Trophoblast cell (in vitro differentiated cells and primary cell): ENCODE results near the gene MYOT.

Experiments
- DNase-seq, 2 donors: peaks; one replicate each; pipeline ENCODE4 v3.0.0-alpha.2; 2016
- H2AFZ ChIP-seq: 2 replicates; pipeline ENCODE4 v1.6.1; 2013; ENCODE audit warnings: low read length, moderate library complexity, mild to moderate bottlenecking; ENCODE audit not compliant: insufficient read depth, poor library complexity
- H2AK5ac ChIP-seq: 2 replicates; pipeline ENCODE4 v1.6.1; 2013; ENCODE audit warnings: mild to moderate bottlenecking, low read length
- H2BK120ac ChIP-seq: 2 replicates; pipeline ENCODE4 v1.6.1; 2013; ENCODE audit warnings: low read length, mild to moderate bottlenecking, moderate library complexity; ENCODE audit not compliant: insufficient read depth, poor library complexity
- H2BK12ac ChIP-seq: 2 replicates; pipeline ENCODE4 v1.6.1; 2013; ENCODE audit warnings: mild to moderate bottlenecking, low read length, moderate library complexity
- H2BK5ac ChIP-seq: 2 replicates; pipeline ENCODE4 v1.6.1; 2013; ENCODE audit warnings: low read length, low read depth, moderate library complexity, mild to moderate bottlenecking; ENCODE audit not compliant: poor library complexity
- H3K14ac ChIP-seq: 2 replicates; pipeline ENCODE4 v1.6.1; 2013; ENCODE audit warnings: mild to moderate bottlenecking, low read length
- H3K18ac ChIP-seq: 2 replicates; pipeline ENCODE4 v1.6.1; 2013; ENCODE audit warnings: mild to moderate bottlenecking, low read length
- H3K23ac ChIP-seq: 2 replicates; pipeline ENCODE4 v1.6.1; 2013; ENCODE audit warnings: low read length
- H3K27ac ChIP-seq: 2 replicates; pipeline ENCODE4 v1.5.1; 2013; ENCODE audit warnings: low read depth, mild to moderate bottlenecking, inconsistent platforms, low read length, moderate library complexity
- H3K27me3 ChIP-seq: 2 replicates; pipeline ENCODE4 v1.6.1; 2013; ENCODE audit warnings: inconsistent platforms, mild to moderate bottlenecking, low read length, moderate library complexity; ENCODE audit not compliant: insufficient read depth
- H3K36me3 ChIP-seq, 2 experiments: 1 replicate in 1 of 2; 2 replicates in 1 of 2; pipeline ENCODE4 v1.6.1; 2013; ENCODE audit warnings: low read length in 2 of 2, mild to moderate bottlenecking in 2 of 2, moderate library complexity in 1 of 2; ENCODE audit not compliant: insufficient read depth in 2 of 2, control insufficient read depth in 1 of 2
- H3K4ac ChIP-seq: 2 replicates; pipeline ENCODE4 v1.6.1; 2013; ENCODE audit warnings: low read depth, mild to moderate bottlenecking, low read length, moderate library complexity
- H3K4me1 ChIP-seq, 2 experiments: 1 replicate in 1 of 2; 2 replicates in 1 of 2; pipeline ENCODE4 v1.6.1; 2013; ENCODE audit warnings: low read length in 2 of 2, mild to moderate bottlenecking in 2 of 2, moderate library complexity in 1 of 2; ENCODE audit not compliant: insufficient read depth in 2 of 2, control insufficient read depth in 1 of 2
- H3K4me2 ChIP-seq: 2 replicates; pipeline ENCODE4 v1.6.1; 2013; ENCODE audit warnings: inconsistent platforms, mild to moderate bottlenecking, low read length, moderate library complexity
- H3K4me3 ChIP-seq: 2 replicates; pipeline ENCODE4 v1.5.1; 2013; ENCODE audit warnings: mild to moderate bottlenecking, low read depth, low read length, inconsistent platforms
- H3K79me1 ChIP-seq: one replicate; pipeline ENCODE4 v1.6.1; 2013; ENCODE audit warnings: low read length
- H3K79me2 ChIP-seq: 2 replicates; pipeline ENCODE4 v1.6.1; 2013; ENCODE audit warnings: low read length, mild to moderate bottlenecking; ENCODE audit not compliant: control insufficient read depth, insufficient read depth, poor library complexity
- H3K9ac ChIP-seq: 2 replicates; pipeline ENCODE4 v1.6.1; 2013; ENCODE audit warnings: mild to moderate bottlenecking, low read length
- H3K9me3 ChIP-seq: 2 replicates; pipeline ENCODE4 v1.6.1; 2013; ENCODE audit warnings: low read depth, mild to moderate bottlenecking, control low read depth, inconsistent platforms, low read length; ENCODE audit not compliant: insufficient read depth
- H4K12ac ChIP-seq: 2 replicates; pipeline ENCODE4 v1.6.1; 2013; ENCODE audit warnings: low read depth, mild to moderate bottlenecking, low read length, moderate library complexity
- H4K8ac ChIP-seq: 2 replicates; pipeline ENCODE4 v1.6.1; 2013; ENCODE audit warnings: low read depth, mild to moderate bottlenecking, low read length, moderate library complexity
- H4K91ac ChIP-seq: one replicate; pipeline ENCODE4 v1.6.1; 2013; ENCODE audit warnings: low read depth, mild to moderate bottlenecking, low read length, moderate library complexity
- WGBS: extraction: QIAGEN DNeasy Blood & Tissue Kit; methylation state at CpG from one replicate; pipeline ENCODE4 v1.1.7; 2013; ENCODE audit warnings: missing lambda C conversion rate; ENCODE audit not compliant: insufficient read length, insufficient coverage; ENCODE audit errors: extremely low coverage; 5-methylcytosine and 5-hydroxymethylcytosine counted together

MYOT gene

DNA sequence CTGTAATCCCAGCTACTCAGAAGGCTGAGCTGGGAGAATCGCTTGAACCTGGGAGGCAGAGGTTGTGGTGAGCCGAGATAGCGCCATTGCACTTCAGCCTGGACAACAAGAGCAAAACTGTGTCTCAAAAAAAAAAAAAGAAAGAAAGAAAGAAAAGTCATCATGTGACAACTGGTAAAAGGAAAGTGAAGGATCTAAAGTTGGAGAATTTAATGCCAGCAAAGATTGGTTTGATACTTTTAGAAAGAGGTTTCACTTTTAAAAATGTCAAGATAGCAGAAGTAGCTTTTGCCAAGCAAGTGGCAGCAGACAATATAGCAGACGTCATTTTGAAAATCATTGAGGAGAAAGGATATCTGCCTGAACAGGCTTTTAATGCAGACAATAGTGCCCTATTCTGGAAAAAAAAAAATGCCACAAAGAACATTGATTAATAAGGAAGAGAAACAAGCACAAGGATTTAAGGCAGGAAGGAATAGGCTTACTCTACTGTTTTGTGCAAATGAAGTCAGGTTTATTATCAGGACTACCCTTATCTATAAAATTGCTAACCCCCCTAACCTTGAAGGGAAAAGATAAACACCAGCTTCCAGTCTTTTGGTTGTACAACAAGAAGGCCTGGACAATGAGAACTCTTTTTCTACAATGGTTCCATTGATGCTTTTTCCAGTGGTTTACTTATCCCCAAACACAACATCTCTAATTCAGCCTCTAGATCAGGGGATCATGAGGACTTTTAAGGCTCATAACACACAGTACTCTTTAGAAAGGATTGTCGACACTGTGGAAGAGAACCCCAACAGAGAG, 33.6 kb downstream of the MYOT start:
- H3K79me1 ChIP-seq: no peaks in the 10 kb centered on the region
- no peak overlapping the region for H3K18ac ChIP-seq

GRCh38 chr5:137902408-137903133, 34.9 kb downstream of the MYOT start:
- H3K27ac ChIP-seq: no peak overlapping the region
- no CpG with 5 or more reads among the region's 1 CpG for WGBS
- H2BK120ac ChIP-seq: no peak overlapping the region
- H3K4ac ChIP-seq: no peak overlapping the region
- no peaks in the 10 kb centered on the region for H3K36me3 ChIP-seq
- no peak overlapping the region for H3K4me2 ChIP-seq
- H3K18ac ChIP-seq: no peak overlapping the region
- no peak overlapping the region for H2AFZ ChIP-seq
- H3K79me2 ChIP-seq: no peaks in the 10 kb centered on the region
- no peak overlapping the region for H4K12ac ChIP-seq
- H3K79me1 ChIP-seq: no peaks in the 10 kb centered on the region
- no peak overlapping the region for H3K9ac ChIP-seq
- H3K23ac ChIP-seq: no peak overlapping the region
- no peak overlapping the region for H2BK12ac ChIP-seq
- H3K14ac ChIP-seq: no peak overlapping the region
- H2AK5ac ChIP-seq: no peak overlapping the region
- no peak overlapping the region for H4K8ac ChIP-seq
- H3K4me3 ChIP-seq: no peak overlapping the region
- H2BK5ac ChIP-seq: no peak overlapping the region
- no peaks in the 10 kb centered on the region for H3K27me3 ChIP-seq
- DNase-seq: no peak
- no peak overlapping the region for H4K91ac ChIP-seq
- H3K4me1 ChIP-seq: no peaks in the 10 kb centered on the region
- no peaks in the 10 kb centered on the region for H3K9me3 ChIP-seq

More for the DNA sequence above, 33.6 kb downstream of the MYOT start:
- no peak overlapping the region for H2BK120ac ChIP-seq
- no peak overlapping the region for H3K23ac ChIP-seq
- H4K8ac ChIP-seq: no peak overlapping the region
- H3K79me2 ChIP-seq: no peaks in the 10 kb centered on the region
- no peaks in the 10 kb centered on the region for H3K9me3 ChIP-seq
- H4K91ac ChIP-seq: no peak overlapping the region
- H3K4me3 ChIP-seq: no peak overlapping the region
- WGBS: no CpG with 5 or more reads among the region's 5 CpGs
- no peaks in the 10 kb centered on the region for H3K27me3 ChIP-seq
- no peaks in the 10 kb centered on the region for H3K4me1 ChIP-seq
- H3K4ac ChIP-seq: no peak overlapping the region
- H2AFZ ChIP-seq: no peak overlapping the region
- DNase-seq: no peak
- H2AK5ac ChIP-seq: no peak overlapping the region
- H3K14ac ChIP-seq: no peak overlapping the region
- H2BK5ac ChIP-seq: no peak overlapping the region
- H3K4me2 ChIP-seq: no peak overlapping the region
- H3K36me3 ChIP-seq: no peaks in the 10 kb centered on the region
- H3K27ac ChIP-seq: no peak overlapping the region
- no peak overlapping the region for H4K12ac ChIP-seq
- H3K9ac ChIP-seq: no peak overlapping the region
- no peak overlapping the region for H2BK12ac ChIP-seq

- H3K79me2 ChIP-seq: no peaks in the 10 kb centered on the region
- no peak overlapping the region for H2BK5ac ChIP-seq
- no peak overlapping the region for H3K4ac ChIP-seq
- H3K14ac ChIP-seq: no peak overlapping the region
- H3K18ac ChIP-seq: no peak overlapping the region
- no peaks in the 10 kb centered on the region for H3K36me3 ChIP-seq
- H3K4me2 ChIP-seq: no peak overlapping the region
- H3K9ac ChIP-seq: no peak overlapping the region
- H3K4me3 ChIP-seq: no peak overlapping the region
- H3K9me3 ChIP-seq: no peaks in the 10 kb centered on the region
- no peak overlapping the region for H2AFZ ChIP-seq
- no peak for DNase-seq
- H4K91ac ChIP-seq: no peak overlapping the region
- H3K79me1 ChIP-seq: no peaks in the 10 kb centered on the region
- H2AK5ac ChIP-seq: no peak overlapping the region
- no peak overlapping the region for H2BK120ac ChIP-seq
- no peak overlapping the region for H3K27ac ChIP-seq
- no peak overlapping the region for H4K8ac ChIP-seq
- no CpG with 5 or more reads among the region's 2 CpGs for WGBS
- no peak overlapping the region for H3K23ac ChIP-seq
- no peak overlapping the region for H4K12ac ChIP-seq
- no peaks in the 10 kb centered on the region for H3K4me1 ChIP-seq
- H3K27me3 ChIP-seq: no peaks in the 10 kb centered on the region
- no peak overlapping the region for H2BK12ac ChIP-seq
Observed at GRCh38 chr5:137914758-137915157, 47.1 kb downstream of the MYOT start.

DNA sequence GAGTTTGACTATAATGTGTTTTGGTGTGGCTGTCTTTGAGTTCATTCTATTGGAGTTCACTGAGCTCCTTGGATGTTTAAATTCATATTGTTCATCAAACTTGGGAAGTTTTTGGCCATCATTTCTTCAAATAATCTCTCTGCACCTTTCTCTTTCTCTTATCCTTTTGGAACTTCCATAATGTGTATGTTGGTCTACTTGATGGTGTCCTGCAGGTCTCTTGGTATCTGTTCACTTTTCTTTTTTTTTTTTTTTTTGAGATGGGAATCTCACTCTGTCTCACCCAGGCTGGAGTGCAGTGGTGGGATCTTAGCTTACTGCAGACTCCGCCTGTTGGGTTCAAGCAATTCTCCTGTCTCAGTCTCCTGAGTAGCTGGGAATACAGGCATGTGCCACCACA, 49.3 kb downstream of the MYOT start:
- Histone ChIP-seq H4K91ac (no peak overlapping the region), H2BK12ac (no peak overlapping the region), H2BK5ac (no peak overlapping the region), H3K4ac (no peak overlapping the region), H3K23ac (no peak overlapping the region), H3K79me1 (no peaks in the 10 kb centered on the region), H3K4me1 (peaks cover 1 to 2% of the 10 kb centered on the region in 2 experiments), H3K79me2 (no peaks in the 10 kb centered on the region), H3K9me3 (no peaks in the 10 kb centered on the region), H3K14ac (no peak overlapping the region), H3K4me3 (no peak overlapping the region), H2AK5ac (no peak overlapping the region), H4K8ac (no peak overlapping the region), H4K12ac (no peak overlapping the region), H3K18ac (no peak overlapping the region), H3K27ac (no peak overlapping the region), H2AFZ (no peak overlapping the region), H3K9ac (no peak overlapping the region), H3K27me3 (no peaks in the 10 kb centered on the region), H2BK120ac (no peak overlapping the region), H3K4me2 (no peak overlapping the region), H3K36me3 (no peaks in the 10 kb centered on the region)
- no CpG with 5 or more reads among the region's 1 CpG for WGBS
- DNase-seq: no peak
